T-helper 2 cell treated with Interferon-gamma antibody and Interleukin-4, amounts not matched to agents 5 μg/mL and 100 μg/mL, for 36 hours (primary cell): ENCODE results near the gene CLDN12.

Experiments
- DNase-seq: peaks from one replicate; pipeline ENCODE4 v3.0.0; 2021; ENCODE audit warnings: low spot score
- H3K27ac Mint-ChIP-seq: one replicate; pipeline ENCODE4 v1.8.0; 2021; ENCODE audit warnings: mild to moderate bottlenecking, mixed read lengths
- H3K27me3 Mint-ChIP-seq: one replicate; pipeline ENCODE4 v1.8.0; 2021; ENCODE audit warnings: low read depth, mixed read lengths
- H3K36me3 Mint-ChIP-seq: one replicate; pipeline ENCODE4 v1.8.0; 2021; ENCODE audit warnings: low read depth, mixed read lengths
- H3K4me1 Mint-ChIP-seq: one replicate; pipeline ENCODE4 v1.8.0; 2021; ENCODE audit warnings: low read depth, mixed read lengths
- H3K4me3 Mint-ChIP-seq: one replicate; pipeline ENCODE4 v1.8.0; 2022; ENCODE audit warnings: mild to moderate bottlenecking, moderate library complexity, mixed read lengths
- H3K9me3 Mint-ChIP-seq: one replicate; pipeline ENCODE4 v1.8.0; 2021; ENCODE audit warnings: mixed read lengths

The CLDN12 gene

GRCh38 chr7:90403174-90404113, at the start of gene CLDN12:
CLDN12 (plus strand) TSS chr7:90403461; CDS start chr7:90412677, 9,216 bp downstream.
- Mint-ChIP-seq H3K4me1 (peaks cover 11% of the 10 kb centered on the region), H3K27me3 (peaks cover 15% of the 10 kb centered on the region), H3K27ac (peak within 1 kb of the TSS; percentile 76), H3K9me3 (peaks cover 4% of the 10 kb centered on the region), H3K4me3 (peak within 1 kb of the TSS; percentile 83), H3K36me3 (no peaks in the 10 kb centered on the region)
- peak; percentile 84 for DNase-seq

GRCh38 chr7:90383422-90383821, 19.8 kb upstream of the CLDN12 start:
- Mint-ChIP-seq H3K27me3 (no peaks in the 10 kb centered on the region), H3K9me3 (peaks cover 4% of the 10 kb centered on the region), H3K36me3 (peaks cover 55% of the 10 kb centered on the region), H3K27ac (no peak overlapping the region), H3K4me3 (no peak overlapping the region), H3K4me1 (no peaks in the 10 kb centered on the region)
- no peak for DNase-seq

GRCh38 chr7:90383861-90384260, 19.4 kb upstream of the CLDN12 start:
- peaks cover 53% of the 10 kb centered on the region for H3K36me3 Mint-ChIP-seq
- no peak overlapping the region for H3K27ac Mint-ChIP-seq
- peaks cover 4% of the 10 kb centered on the region for H3K9me3 Mint-ChIP-seq
- H3K4me1 Mint-ChIP-seq, result no peaks in the 10 kb centered on the region
- H3K27me3 Mint-ChIP-seq, result no peaks in the 10 kb centered on the region
- no peak for DNase-seq
- H3K4me3 Mint-ChIP-seq, result no peak overlapping the region

- H3K9me3 Mint-ChIP-seq, result peaks cover 4% of the 10 kb centered on the region
- no peak overlapping the region for H3K27ac Mint-ChIP-seq
- no peaks in the 10 kb centered on the region for H3K4me1 Mint-ChIP-seq
- no peak for DNase-seq
- H3K27me3 Mint-ChIP-seq, result no peaks in the 10 kb centered on the region
- no peak overlapping the region for H3K4me3 Mint-ChIP-seq
- peaks cover 50% of the 10 kb centered on the region for H3K36me3 Mint-ChIP-seq
Measured at GRCh38 chr7:90384433-90384832, 18.8 kb upstream of the CLDN12 start.

GRCh38 chr7:90387470-90388240, 15.6 kb upstream of the CLDN12 start:
- H3K27me3 Mint-ChIP-seq, result no peaks in the 10 kb centered on the region
- H3K4me1 Mint-ChIP-seq, result no peaks in the 10 kb centered on the region
- no peak overlapping the region for H3K4me3 Mint-ChIP-seq
- peaks cover 35% of the 10 kb centered on the region for H3K36me3 Mint-ChIP-seq
- DNase-seq, result no peak
- peaks cover 4% of the 10 kb centered on the region for H3K9me3 Mint-ChIP-seq
- no peak overlapping the region for H3K27ac Mint-ChIP-seq

- Mint-ChIP-seq H3K36me3 (peaks cover 17% of the 10 kb centered on the region), H3K4me1 (no peaks in the 10 kb centered on the region), H3K27me3 (no peaks in the 10 kb centered on the region), H3K27ac (no peak overlapping the region), H3K4me3 (no peak overlapping the region), H3K9me3 (peaks cover 7% of the 10 kb centered on the region)
- no peak for DNase-seq
Measured at GRCh38 chr7:90390926-90391325, 12.3 kb upstream of the CLDN12 start.

- H3K4me1 Mint-ChIP-seq, result no peaks in the 10 kb centered on the region
- H3K27me3 Mint-ChIP-seq, result no peaks in the 10 kb centered on the region
- H3K9me3 Mint-ChIP-seq, result peaks cover 7% of the 10 kb centered on the region
- no peak overlapping the region for H3K4me3 Mint-ChIP-seq
- DNase-seq, result no peak
- H3K36me3 Mint-ChIP-seq, result peaks cover 13% of the 10 kb centered on the region
- H3K27ac Mint-ChIP-seq, result no peak overlapping the region
Measured at GRCh38 chr7:90391488-90391887, 11.8 kb upstream of the CLDN12 start.

GRCh38 chr7:90396420-90396819, 6.8 kb upstream of the CLDN12 start:
- no peak for DNase-seq
- peaks cover 4% of the 10 kb centered on the region for H3K36me3 Mint-ChIP-seq
- H3K27me3 Mint-ChIP-seq, result peaks cover 8% of the 10 kb centered on the region
- no peaks in the 10 kb centered on the region for H3K4me1 Mint-ChIP-seq
- H3K9me3 Mint-ChIP-seq, result peaks cover 14% of the 10 kb centered on the region
- H3K27ac Mint-ChIP-seq, result no peak overlapping the region
- no peak overlapping the region for H3K4me3 Mint-ChIP-seq

GRCh38 chr7:90401989-90402388, 1.3 kb upstream of the CLDN12 start:
- no peak overlapping the region for H3K27ac Mint-ChIP-seq
- no peak overlapping the region for H3K4me3 Mint-ChIP-seq
- H3K36me3 Mint-ChIP-seq, result no peaks in the 10 kb centered on the region
- H3K27me3 Mint-ChIP-seq, result peaks cover 15% of the 10 kb centered on the region
- no peak for DNase-seq
- H3K9me3 Mint-ChIP-seq, result peaks cover 9% of the 10 kb centered on the region
- H3K4me1 Mint-ChIP-seq, result peaks cover 11% of the 10 kb centered on the region

- DNase-seq, result no peak
- Mint-ChIP-seq H3K4me3 (peak overlapping the region; percentile 83), H3K27ac (peak overlapping the region; percentile 76), H3K9me3 (peaks cover 9% of the 10 kb centered on the region), H3K36me3 (no peaks in the 10 kb centered on the region), H3K4me1 (peaks cover 11% of the 10 kb centered on the region), H3K27me3 (peaks cover 15% of the 10 kb centered on the region)
Measured at GRCh38 chr7:90402785-90403173, 482 bp upstream of the CLDN12 start.

GRCh38 chr7:90404777-90405176, 1.5 kb downstream of the CLDN12 start:
- Mint-ChIP-seq H3K27ac (peak overlapping the region; percentile 52), H3K36me3 (no peaks in the 10 kb centered on the region)
- no peak for DNase-seq

GRCh38 chr7:90407484-90407821, 4.2 kb downstream of the CLDN12 start:
- Mint-ChIP-seq H3K4me1 (peaks cover 11% of the 10 kb centered on the region), H3K9me3 (no peaks in the 10 kb centered on the region), H3K36me3 (no peaks in the 10 kb centered on the region), H3K27me3 (peaks cover 2% of the 10 kb centered on the region), H3K27ac (no peak overlapping the region), H3K4me3 (no peak overlapping the region)
- no peak for DNase-seq

More at GRCh38 chr7:90404777-90405176, 1.5 kb downstream of the CLDN12 start:
- Mint-ChIP-seq H3K27me3 (peaks cover 15% of the 10 kb centered on the region), H3K4me3 (peak overlapping the region; percentile 83), H3K9me3 (no peaks in the 10 kb centered on the region), H3K4me1 (peaks cover 11% of the 10 kb centered on the region)

GRCh38 chr7:90408142-90408541, 4.9 kb downstream of the CLDN12 start:
- Mint-ChIP-seq H3K4me1 (peaks cover 11% of the 10 kb centered on the region), H3K9me3 (no peaks in the 10 kb centered on the region), H3K27me3 (no peaks in the 10 kb centered on the region), H3K36me3 (no peaks in the 10 kb centered on the region), H3K4me3 (no peak overlapping the region), H3K27ac (no peak overlapping the region)
- DNase-seq, result no peak

GRCh38 chr7:90409667-90410066, 6.4 kb downstream of the CLDN12 start:
- DNase-seq, result no peak
- Mint-ChIP-seq H3K9me3 (no peaks in the 10 kb centered on the region), H3K36me3 (no peaks in the 10 kb centered on the region), H3K27me3 (no peaks in the 10 kb centered on the region), H3K4me1 (peaks cover 4% of the 10 kb centered on the region), H3K4me3 (no peak overlapping the region), H3K27ac (no peak overlapping the region)
